GM18526 (cell line): ENCODE results near the gene DNALI1.
A peak's percentile ranks its signal among the peaks of the same experiment; 100 is the strongest.

Experiments used
- POLR2A ChIP-seq: IDR thresholded peaks from 3 replicates; pipeline ENCODE4 v1.6.1; 2011; ENCODE audit not compliant: insufficient read length; ENCODE audit errors: extremely low read depth

DNALI1 gene

GRCh38 chr1:37553927-37554808, 2.6 kb upstream of the DNALI1 start, which contains the start of gene SNIP1:
TSS of gene SNIP1 (minus strand) at chr1:37554293. CDS start at chr1:37554229, 64 bp downstream.
- peak; percentile 72 for TF ChIP-seq POLR2A

DNA sequence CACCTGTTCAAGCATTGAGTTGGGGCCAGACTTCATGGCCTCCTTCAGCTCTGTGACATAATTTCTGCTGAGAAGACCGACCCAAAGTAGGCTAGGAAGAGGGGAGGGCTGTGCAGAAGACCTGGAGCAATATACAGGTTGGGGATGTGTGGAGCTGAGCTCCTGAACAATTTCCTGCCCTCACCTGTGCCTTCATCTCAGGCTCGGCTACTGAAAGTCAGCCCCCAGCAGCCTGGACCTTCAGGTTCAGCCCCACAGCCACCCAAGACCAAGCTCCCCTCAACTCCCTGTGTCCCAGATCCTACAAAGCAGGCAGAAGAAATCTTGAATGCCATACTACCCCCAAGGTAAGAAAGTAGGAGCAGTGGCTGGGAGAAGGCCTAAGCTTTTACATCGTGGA, 662 bp downstream of the DNALI1 start:
- no peak for TF ChIP-seq POLR2A

- no peak for TF ChIP-seq POLR2A
Measured at GRCh38 chr1:37558411-37558810, 1.7 kb downstream of the DNALI1 start.

- TF ChIP-seq POLR2A: no peak
Measured at GRCh38 chr1:37559080-37559479, 2.3 kb downstream of the DNALI1 start.

- TF ChIP-seq POLR2A: no peak
Measured at GRCh38 chr1:37560401-37561132, 3.8 kb downstream of the DNALI1 start.

DNA sequence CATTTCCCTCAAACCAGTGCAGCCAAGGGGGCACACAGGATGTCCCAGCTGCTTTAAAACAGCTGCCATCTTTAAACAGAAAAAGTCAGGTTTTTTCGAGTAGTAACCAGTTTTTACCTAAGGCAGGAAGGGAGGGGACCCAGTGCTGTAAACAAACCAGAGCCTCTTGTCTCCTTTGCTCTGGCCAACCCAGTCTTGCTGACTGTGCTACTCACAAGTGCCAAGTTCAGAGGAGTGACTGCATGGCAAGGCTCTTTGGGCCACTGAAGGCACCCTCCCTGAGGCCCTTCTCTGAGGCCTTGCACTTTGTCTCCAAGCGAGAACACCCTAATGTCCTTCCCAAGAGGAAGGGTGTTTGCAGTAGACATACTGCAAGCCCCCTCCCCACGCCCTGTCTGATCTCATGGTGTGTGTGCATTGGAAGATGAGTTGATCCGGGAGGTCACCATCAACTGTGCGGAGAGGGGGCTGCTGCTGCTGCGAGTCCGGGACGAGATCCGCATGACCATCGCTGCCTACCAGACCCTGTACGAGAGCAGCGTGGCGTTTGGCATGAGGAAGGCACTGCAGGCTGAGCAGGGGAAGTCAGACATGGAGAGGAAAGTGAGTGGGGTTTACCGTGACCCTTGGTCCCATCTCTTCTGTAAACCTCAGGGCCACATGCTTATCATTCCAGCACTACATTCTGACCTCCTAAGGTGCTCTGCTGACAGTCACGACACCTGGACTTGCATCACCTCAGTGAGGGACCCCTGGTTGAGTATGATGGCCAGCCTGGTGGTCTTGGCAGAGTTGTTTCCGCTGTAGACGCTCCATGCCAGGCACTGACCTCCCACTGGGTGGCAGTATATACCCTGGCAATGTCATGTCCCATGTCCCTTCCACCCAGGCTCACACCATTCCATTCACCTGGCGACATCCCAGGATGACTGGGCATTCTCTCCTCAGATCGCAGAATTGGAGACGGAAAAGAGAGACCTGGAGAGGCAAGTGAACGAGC, 4.7 kb downstream of the DNALI1 start:
- no peak for TF ChIP-seq POLR2A

GRCh38 chr1:37562984-37563383, 6.2 kb downstream of the DNALI1 start:
- TF ChIP-seq POLR2A: no peak

DNA sequence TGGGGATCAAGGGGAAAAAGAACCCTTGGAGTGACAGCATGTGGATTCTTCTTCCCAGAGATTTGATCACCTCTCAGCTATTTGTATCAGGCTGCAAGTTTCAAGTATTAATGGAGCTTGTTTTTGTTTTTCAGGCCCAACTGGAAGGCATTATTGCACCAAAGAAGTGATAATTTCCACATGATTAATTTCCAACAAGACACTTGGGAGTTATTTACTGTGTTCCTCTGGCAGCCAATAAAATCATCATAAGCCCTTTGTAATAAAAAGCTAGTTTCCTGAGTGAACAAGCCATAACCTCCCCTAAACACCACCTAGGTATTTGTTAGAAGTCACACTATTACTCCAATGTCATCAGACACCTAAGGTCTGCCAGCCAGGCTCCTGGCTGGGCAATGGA, 8.2 kb downstream of the DNALI1 start:
- no peak for TF ChIP-seq POLR2A

DNA sequence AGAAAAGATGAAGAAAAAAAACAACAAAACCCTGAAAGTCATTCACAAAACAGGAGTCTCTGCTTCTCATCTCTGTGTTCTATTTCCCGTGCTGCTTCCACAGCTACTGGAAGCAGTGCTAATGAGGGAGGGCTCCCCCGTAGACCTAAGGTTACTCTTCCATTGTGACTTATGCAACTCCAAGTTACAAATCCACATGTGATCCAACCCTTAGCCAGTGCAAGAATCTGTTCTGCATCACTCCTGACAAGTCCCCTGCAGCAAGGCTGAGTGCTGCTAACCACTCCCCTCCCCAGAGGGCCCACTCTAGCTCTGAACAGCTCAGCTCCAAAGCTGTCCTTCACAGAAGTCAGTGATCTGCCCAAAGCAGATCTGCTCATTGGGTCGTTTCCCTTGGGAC, 10.3 kb downstream of the DNALI1 start:
- TF ChIP-seq POLR2A: no peak

GRCh38 chr1:37570528-37571334, 14.0 kb downstream of the DNALI1 start:
- TF ChIP-seq POLR2A: no peak

- TF ChIP-seq POLR2A: no peak
Measured at GRCh38 chr1:37574834-37575480, 18.2 kb downstream of the DNALI1 start.

- no peak for TF ChIP-seq POLR2A
Measured at GRCh38 chr1:37575692-37576091, 19.0 kb downstream of the DNALI1 start.

- TF ChIP-seq POLR2A: no peak
Measured at GRCh38 chr1:37588939-37589338, 32.2 kb downstream of the DNALI1 start.

GRCh38 chr1:37593726-37594125, 37.0 kb downstream of the DNALI1 start:
- TF ChIP-seq POLR2A: no peak
